ENCODE measurements around the gene MROH2A.

Gene MROH2A

DNA sequence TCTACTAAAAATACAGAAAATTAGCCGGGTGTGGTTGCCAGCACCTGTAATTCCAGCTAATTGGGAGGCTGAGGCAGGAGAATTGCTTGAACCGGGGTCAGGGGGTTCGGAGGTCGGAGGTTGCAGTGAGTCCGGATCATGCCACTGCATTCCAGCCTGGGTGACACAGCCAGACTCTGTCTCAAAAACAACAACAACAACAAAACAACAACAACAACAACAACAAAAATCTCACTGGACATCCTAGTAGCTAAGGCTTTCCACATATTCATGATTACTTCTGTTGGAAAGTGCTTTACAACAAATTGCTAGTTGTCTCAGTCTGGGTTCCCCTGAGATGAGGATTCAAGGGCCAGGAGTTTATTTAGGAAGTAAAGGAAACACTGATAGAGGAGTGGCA, 4.3 kb upstream of the MROH2A start:
- TF ChIP-seq, protein P1, sequence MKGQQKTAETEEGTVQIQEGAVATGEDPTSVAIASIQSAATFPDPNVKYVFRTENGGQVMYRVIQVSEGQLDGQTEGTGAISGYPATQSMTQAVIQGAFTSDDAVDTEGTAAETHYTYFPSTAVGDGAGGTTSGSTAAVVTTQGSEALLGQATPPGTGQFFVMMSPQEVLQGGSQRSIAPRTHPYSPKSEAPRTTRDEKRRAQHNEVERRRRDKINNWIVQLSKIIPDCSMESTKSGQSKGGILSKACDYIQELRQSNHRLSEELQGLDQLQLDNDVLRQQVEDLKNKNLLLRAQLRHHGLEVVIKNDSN (IDR thresholded peaks at IDR 0.05), result no peak
- TF ChIP-seq CEBPB (IDR thresholded peaks at IDR 0.05), result no peak
- no peak for TF ChIP-seq CREB1 (IDR thresholded peaks at IDR 0.05; ENCODE audit: low read depth)

DNA sequence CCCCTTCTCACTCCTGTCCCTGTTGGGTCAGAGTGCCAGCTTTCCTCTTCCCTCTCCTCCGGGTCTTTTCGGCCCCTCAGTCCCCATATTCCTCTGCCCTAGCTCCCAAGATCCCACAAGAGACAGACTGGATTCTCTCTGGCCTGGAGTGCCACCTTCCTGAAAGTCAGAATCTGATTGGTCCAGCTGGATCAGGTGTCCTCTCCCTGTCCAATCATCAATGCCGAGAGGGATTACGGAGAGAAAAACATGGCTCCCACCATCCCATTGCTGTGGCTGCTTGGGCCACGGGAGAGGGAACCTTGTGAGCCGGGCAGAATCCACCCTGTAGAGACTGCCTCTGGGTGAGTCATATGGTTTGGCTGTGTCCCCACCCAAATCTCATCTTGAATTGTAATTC, 2.7 kb upstream of the MROH2A start:
- TF ChIP-seq NFIC (IDR thresholded peaks at IDR 0.05) (no peak), TEAD4 (IDR thresholded peaks at IDR 0.05) (no peak), RAD21 (IDR thresholded peaks at IDR 0.05; ENCODE audit: low read depth) (no peak), CEBPB (IDR thresholded peaks at IDR 0.05) (no peak), ZBTB7A (IDR thresholded peaks at IDR 0.05; ENCODE audit: low read depth) (no peak)
- TF ChIP-seq, protein P2, sequence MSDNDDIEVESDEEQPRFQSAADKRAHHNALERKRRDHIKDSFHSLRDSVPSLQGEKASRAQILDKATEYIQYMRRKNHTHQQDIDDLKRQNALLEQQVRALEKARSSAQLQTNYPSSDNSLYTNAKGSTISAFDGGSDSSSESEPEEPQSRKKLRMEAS (IDR thresholded peaks at IDR 0.05), result no peak

DNA sequence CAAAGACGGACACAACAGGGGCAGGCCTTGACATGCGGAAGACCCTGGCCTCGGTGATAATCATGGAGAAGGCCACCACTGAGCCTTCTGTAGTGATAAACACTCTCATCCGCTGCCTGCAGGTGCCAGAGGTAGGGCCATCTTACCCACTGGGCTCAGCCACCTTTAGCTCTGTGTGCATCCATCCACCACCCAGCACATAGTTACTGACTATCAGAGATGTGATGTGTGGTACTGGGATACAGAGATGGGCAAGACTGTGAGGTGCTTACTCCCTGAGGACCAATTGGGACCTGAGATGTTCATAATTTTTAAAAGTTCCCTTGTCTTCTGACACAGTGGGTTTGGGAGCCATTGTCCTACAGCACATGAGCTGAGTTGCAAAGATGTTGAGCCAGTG, 1.6 kb downstream of the MROH2A start:
- no peak for TF ChIP-seq YY1 (IDR thresholded peaks at IDR 0.05; ENCODE audit: low read depth)
- TF ChIP-seq CEBPB (IDR thresholded peaks at IDR 0.05), result no peak
- TF ChIP-seq TAF1 (IDR thresholded peaks at IDR 0.05; ENCODE audit: low read depth), result no peak
- TF ChIP-seq NFIC (IDR thresholded peaks at IDR 0.05), result no peak
- TF ChIP-seq TEAD4 (IDR thresholded peaks at IDR 0.05), result no peak
- TF ChIP-seq, protein P1 (IDR thresholded peaks at IDR 0.05), result no peak
- TF ChIP-seq, protein P3, sequence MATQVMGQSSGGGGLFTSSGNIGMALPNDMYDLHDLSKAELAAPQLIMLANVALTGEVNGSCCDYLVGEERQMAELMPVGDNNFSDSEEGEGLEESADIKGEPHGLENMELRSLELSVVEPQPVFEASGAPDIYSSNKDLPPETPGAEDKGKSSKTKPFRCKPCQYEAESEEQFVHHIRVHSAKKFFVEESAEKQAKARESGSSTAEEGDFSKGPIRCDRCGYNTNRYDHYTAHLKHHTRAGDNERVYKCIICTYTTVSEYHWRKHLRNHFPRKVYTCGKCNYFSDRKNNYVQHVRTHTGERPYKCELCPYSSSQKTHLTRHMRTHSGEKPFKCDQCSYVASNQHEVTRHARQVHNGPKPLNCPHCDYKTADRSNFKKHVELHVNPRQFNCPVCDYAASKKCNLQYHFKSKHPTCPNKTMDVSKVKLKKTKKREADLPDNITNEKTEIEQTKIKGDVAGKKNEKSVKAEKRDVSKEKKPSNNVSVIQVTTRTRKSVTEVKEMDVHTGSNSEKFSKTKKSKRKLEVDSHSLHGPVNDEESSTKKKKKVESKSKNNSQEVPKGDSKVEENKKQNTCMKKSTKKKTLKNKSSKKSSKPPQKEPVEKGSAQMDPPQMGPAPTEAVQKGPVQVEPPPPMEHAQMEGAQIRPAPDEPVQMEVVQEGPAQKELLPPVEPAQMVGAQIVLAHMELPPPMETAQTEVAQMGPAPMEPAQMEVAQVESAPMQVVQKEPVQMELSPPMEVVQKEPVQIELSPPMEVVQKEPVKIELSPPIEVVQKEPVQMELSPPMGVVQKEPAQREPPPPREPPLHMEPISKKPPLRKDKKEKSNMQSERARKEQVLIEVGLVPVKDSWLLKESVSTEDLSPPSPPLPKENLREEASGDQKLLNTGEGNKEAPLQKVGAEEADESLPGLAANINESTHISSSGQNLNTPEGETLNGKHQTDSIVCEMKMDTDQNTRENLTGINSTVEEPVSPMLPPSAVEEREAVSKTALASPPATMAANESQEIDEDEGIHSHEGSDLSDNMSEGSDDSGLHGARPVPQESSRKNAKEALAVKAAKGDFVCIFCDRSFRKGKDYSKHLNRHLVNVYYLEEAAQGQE (IDR thresholded peaks at IDR 0.05; ENCODE audit: low read depth), result no peak
- TF ChIP-seq FOXM1 (IDR thresholded peaks at IDR 0.05; ENCODE audit: borderline replicate concordance, low read depth), result no peak
- TF ChIP-seq, protein P2 (IDR thresholded peaks at IDR 0.05), result no peak
- no peak for TF ChIP-seq ZBTB7A (IDR thresholded peaks at IDR 0.05; ENCODE audit: low read depth)
- no peak for TF ChIP-seq RAD21 (IDR thresholded peaks at IDR 0.05; ENCODE audit: low read depth)
- no peak for TF ChIP-seq CREB1 (IDR thresholded peaks at IDR 0.05; ENCODE audit: low read depth)
- TF ChIP-seq TCF12 (IDR thresholded peaks at IDR 0.05; ENCODE audit: low read depth), result no peak
- TF ChIP-seq EGR1 (IDR thresholded peaks at IDR 0.05), result no peak
- no peak for TF ChIP-seq EP300 (IDR thresholded peaks at IDR 0.05; ENCODE audit: borderline replicate concordance)

DNA sequence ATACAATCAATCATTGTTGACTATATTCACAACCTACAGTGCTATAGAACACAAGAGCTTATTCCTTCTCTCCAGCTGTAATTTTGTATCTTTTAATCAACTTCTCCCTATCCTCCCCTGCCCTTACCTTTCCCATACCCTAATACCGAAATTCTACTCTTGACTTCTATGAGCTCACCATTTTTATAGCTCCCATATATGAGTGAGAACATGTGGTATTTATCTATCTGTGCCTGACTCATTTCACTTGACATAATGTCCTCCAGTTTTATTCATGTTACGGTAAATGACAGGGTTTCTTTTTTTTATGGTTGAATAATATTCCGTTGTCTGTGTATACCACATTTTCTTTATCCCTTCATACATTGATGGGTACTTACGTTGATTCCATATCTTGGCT, 2.6 kb downstream of the MROH2A start:
- TF ChIP-seq, protein P1 (IDR thresholded peaks at IDR 0.05), result no peak

DNA sequence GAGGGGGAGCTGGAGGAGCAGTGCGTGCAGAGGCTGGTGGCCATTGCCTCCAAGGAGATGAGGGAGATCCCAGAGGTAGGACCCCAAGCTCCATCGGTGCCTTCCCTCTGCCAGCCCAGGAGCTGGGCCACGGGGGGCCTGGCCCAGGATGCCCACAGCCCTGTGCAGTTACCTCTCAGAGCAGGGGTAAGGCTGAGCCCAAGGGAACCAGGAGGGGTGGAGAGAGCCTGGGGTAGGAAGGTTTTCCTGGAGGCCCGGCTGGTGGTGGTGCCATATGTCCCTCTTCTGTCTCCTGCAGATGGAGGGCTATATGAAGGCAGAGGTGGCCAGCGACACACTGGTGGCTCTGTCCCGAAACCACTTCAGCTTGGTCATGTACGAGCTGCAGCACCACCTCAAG, 11.4 kb downstream of the MROH2A start:
- TF ChIP-seq ZBTB7A (IDR thresholded peaks at IDR 0.05; ENCODE audit: low read depth) (no peak), NFIC (IDR thresholded peaks at IDR 0.05) (no peak)

DNA sequence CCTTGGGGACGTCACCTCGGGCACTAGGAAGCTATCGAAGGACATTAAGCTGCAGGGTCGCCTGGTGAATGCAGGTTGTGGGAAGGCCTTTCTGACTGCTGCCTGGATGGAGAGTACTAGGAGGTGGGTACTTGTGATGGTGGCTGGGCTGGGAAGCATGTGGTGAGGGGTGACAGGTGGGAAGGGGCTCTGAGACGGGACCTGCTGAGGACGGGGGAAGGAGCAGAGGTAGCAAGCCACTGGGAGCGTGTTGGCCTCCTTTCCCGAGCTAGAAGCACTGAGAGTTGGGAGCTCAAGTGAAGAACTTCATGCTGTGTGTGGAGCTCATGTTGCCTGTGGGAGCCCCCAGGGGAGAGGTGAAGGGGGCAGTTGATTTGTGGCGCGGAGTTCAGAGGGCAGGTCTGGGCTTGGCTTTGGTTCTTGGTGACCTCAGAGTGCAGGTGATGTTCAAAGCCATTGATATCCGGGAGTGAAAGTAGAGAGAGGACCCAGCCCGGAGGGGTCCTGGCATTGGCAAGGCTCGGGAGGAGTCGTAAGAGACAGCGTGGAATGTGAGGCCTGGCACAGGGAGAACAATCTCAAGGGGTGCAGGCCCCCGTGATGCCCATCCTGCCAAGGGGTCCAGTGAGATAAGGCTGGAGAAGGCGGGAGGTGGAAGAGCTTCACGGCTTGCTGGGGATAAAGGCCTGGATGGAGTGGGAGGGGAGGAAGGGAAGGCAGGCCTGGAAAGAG, 13.2 kb downstream of the MROH2A start:
- TF ChIP-seq TAF1 (IDR thresholded peaks at IDR 0.05; ENCODE audit: low read depth) (no peak), TEAD4 (IDR thresholded peaks at IDR 0.05) (no peak), FOXM1 (IDR thresholded peaks at IDR 0.05; ENCODE audit: borderline replicate concordance, low read depth) (no peak), EP300 (IDR thresholded peaks at IDR 0.05; ENCODE audit: borderline replicate concordance) (no peak), RAD21 (IDR thresholded peaks at IDR 0.05; ENCODE audit: low read depth) (no peak), YY1 (IDR thresholded peaks at IDR 0.05; ENCODE audit: low read depth) (no peak), EGR1 (IDR thresholded peaks at IDR 0.05) (no peak), TCF12 (IDR thresholded peaks at IDR 0.05; ENCODE audit: low read depth) (no peak), ZBTB7A (IDR thresholded peaks at IDR 0.05; ENCODE audit: low read depth) (no peak), CEBPB (IDR thresholded peaks at IDR 0.05) (no peak)

DNA sequence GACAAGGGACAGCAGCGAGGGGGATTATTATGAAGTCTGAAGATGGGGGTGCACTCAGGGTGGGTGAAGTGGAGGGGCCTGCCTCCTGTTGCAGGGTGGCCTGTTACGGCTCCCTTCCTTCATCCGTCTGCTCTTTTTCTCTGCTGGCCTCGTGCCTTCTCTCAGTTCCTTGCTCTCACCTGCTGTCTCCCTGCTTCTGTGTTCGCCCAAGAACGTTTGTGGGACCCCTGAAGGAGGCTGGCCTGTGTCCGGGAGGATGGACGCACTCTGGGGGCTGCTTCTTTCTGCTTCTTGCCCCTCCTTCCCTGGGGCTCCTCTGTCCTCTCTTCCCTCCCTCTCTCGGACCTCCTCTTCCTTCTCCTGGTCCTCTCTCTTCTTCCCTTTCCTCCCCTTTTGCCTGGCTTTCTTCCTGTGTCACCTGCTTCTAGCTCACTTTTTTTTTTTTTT, 13.8 kb downstream of the MROH2A start:
- TF ChIP-seq NFIC (IDR thresholded peaks at IDR 0.05), result no peak
- no peak for TF ChIP-seq CREB1 (IDR thresholded peaks at IDR 0.05; ENCODE audit: low read depth)
- no peak for TF ChIP-seq YY1 (IDR thresholded peaks at IDR 0.05; ENCODE audit: low read depth)
- TF ChIP-seq RAD21 (IDR thresholded peaks at IDR 0.05; ENCODE audit: low read depth), result no peak
- TF ChIP-seq, protein P3 (IDR thresholded peaks at IDR 0.05; ENCODE audit: low read depth), result no peak
- no peak for TF ChIP-seq EGR1 (IDR thresholded peaks at IDR 0.05)
- TF ChIP-seq, protein P2 (IDR thresholded peaks at IDR 0.05), result no peak
- no peak for TF ChIP-seq ZBTB7A (IDR thresholded peaks at IDR 0.05; ENCODE audit: low read depth)
- TF ChIP-seq TEAD4 (IDR thresholded peaks at IDR 0.05), result no peak
- TF ChIP-seq EP300 (IDR thresholded peaks at IDR 0.05; ENCODE audit: borderline replicate concordance), result no peak
- no peak for TF ChIP-seq TCF12 (IDR thresholded peaks at IDR 0.05; ENCODE audit: low read depth)
- TF ChIP-seq, protein P1 (IDR thresholded peaks at IDR 0.05), result no peak
- TF ChIP-seq TAF1 (IDR thresholded peaks at IDR 0.05; ENCODE audit: low read depth), result no peak
- no peak for TF ChIP-seq FOXM1 (IDR thresholded peaks at IDR 0.05; ENCODE audit: borderline replicate concordance, low read depth)

All from Ishikawa (cell line).